Omental fat pad (tissue), 4 donors: ENCODE data around the gene SPATA16. TPM values are rescaled to one million over a fixed set of nuclear protein-coding genes. Genes with fewer than 3 reads are reported as not detected.

ENCODE experiments used
- ATAC-seq: fragments of 150-250 bp; one replicate; pipeline ENCODE4 v1.9.1; 2016; ENCODE audit warnings: mild to moderate bottlenecking, moderate library complexity; ENCODE audit not compliant: low FRiP score
- DNase-seq: peaks from one replicate; pipeline ENCODE4 v3.0.0-alpha.2; 2019; ENCODE audit warnings: low spot score
- total RNA-seq, 4 donors: library from RNA; depleted of rRNA; stranded (reverse); fragments of >200 nt; gene quantifications; one replicate each; pipeline ENCODE4 v1.1.0, GENCODE V29; 2016
- TF ChIP-seq, protein P1 (sequence below), 3 donors: fragments of 450-650 bp; IDR thresholded peaks; one replicate each; pipeline ENCODE4 v1.5.1; 2016 to 2017; ENCODE audit warnings: antibody characterized with exemption in 3 of 3, mild to moderate bottlenecking in 3 of 3, moderate library complexity in 2 of 3

Gene SPATA16
- total RNA-seq, 4 donors from 2014 or later = not detected

- no peak for DNase-seq
- ATAC-seq = no peak
- TF ChIP-seq, protein P1, sequence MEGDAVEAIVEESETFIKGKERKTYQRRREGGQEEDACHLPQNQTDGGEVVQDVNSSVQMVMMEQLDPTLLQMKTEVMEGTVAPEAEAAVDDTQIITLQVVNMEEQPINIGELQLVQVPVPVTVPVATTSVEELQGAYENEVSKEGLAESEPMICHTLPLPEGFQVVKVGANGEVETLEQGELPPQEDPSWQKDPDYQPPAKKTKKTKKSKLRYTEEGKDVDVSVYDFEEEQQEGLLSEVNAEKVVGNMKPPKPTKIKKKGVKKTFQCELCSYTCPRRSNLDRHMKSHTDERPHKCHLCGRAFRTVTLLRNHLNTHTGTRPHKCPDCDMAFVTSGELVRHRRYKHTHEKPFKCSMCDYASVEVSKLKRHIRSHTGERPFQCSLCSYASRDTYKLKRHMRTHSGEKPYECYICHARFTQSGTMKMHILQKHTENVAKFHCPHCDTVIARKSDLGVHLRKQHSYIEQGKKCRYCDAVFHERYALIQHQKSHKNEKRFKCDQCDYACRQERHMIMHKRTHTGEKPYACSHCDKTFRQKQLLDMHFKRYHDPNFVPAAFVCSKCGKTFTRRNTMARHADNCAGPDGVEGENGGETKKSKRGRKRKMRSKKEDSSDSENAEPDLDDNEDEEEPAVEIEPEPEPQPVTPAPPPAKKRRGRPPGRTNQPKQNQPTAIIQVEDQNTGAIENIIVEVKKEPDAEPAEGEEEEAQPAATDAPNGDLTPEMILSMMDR (IDR thresholded peaks at IDR 0.05) = no peak
These were observed 6.0 kb downstream of the SPATA16 start for GRCh38 chr3:173135059-173135458.

DNA sequence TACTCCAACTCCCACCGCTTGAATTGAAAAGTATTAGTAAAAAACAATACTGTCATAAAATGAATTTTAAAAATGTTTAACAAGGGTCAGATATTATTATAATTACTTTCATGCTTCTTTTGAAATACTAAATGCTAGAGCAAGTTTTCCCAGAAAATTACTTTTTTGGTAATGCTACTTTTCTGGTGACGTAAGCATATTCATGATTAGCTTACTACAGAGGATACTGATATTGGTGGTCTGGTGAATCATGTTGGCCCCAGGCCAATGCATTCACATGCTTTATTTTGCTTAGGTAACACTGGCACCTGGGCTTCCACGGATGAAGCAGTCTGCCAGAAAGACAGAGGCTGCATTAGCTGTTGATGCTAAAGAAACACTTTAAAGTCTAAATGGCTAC lies 12.4 kb downstream of the SPATA16 start:
- DNase-seq (no peak), ATAC-seq (no peak)
- TF ChIP-seq, protein P1 (IDR thresholded peaks at IDR 0.05) = no peak

DNA sequence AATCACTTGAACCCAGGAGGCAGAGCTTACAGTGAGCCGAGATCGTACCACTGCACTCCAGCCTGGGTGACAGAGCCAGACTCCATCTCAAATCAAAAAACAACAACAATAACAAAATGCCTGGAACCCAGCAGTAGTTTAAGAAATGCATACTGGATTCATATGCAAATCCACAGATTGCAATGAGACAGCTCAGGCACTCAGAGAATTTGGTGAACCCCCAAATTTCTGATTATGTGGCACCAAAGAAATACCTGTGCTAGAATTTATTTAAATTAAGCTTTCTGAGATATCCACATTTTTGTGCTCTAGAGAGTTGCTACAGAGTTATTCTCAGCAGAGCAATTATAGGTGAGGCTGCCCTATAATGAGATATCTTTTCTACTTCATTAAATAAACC lies 29.7 kb downstream of the SPATA16 start:
- ATAC-seq (no peak), DNase-seq (no peak)
- TF ChIP-seq, protein P1 (IDR thresholded peaks at IDR 0.05) = no peak

DNA sequence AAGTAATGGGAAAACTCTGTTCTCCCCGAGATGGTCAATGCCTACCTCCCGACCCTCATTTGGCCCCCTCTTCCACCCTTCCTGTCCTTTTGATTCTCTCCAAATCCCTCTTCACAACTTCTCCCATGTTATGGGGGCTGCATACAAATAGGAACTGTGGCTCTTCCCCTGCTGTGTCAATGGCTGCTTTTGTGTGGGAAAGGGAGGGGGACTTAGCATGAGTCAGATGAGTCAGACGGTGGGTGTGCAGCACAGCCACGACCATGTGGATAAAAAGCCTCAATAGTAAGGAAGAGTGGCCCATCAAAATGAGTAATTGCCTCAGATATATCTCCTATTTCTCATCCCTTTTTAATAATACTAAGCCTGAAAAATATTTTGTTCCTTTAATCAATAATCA lies 31.9 kb downstream of the SPATA16 start:
- ATAC-seq (no peak), DNase-seq (no peak)
- TF ChIP-seq, protein P1 (IDR thresholded peaks at IDR 0.05) = no peak

DNA sequence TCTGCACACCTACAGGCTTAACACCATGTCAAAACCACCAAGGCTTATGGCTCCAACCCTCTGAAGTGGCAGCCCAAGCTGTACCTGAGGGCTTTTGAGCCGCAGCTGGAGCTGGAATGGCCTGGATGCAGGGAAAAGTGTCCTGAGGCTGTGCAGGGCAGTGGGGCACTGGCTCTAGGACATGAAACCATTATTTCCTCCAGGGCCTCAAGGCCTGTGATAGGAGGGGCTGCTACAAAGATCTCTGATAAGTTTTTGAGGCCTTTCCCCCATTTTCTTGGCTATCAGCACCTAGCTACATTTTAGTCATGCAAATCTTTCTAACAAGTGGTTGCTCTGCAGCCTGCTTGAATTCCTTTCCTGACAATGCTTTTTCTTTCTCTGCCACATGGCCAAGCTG lies 37.6 kb downstream of the SPATA16 start:
- TF ChIP-seq, protein P1 (IDR thresholded peaks at IDR 0.05) = no peak
- no peak for ATAC-seq
- DNase-seq = no peak

GRCh38 chr3:173098959-173099358 lies 42.1 kb downstream of the SPATA16 start:
- DNase-seq = no peak
- TF ChIP-seq, protein P1 (IDR thresholded peaks at IDR 0.05) = no peak
- ATAC-seq = no peak

DNA sequence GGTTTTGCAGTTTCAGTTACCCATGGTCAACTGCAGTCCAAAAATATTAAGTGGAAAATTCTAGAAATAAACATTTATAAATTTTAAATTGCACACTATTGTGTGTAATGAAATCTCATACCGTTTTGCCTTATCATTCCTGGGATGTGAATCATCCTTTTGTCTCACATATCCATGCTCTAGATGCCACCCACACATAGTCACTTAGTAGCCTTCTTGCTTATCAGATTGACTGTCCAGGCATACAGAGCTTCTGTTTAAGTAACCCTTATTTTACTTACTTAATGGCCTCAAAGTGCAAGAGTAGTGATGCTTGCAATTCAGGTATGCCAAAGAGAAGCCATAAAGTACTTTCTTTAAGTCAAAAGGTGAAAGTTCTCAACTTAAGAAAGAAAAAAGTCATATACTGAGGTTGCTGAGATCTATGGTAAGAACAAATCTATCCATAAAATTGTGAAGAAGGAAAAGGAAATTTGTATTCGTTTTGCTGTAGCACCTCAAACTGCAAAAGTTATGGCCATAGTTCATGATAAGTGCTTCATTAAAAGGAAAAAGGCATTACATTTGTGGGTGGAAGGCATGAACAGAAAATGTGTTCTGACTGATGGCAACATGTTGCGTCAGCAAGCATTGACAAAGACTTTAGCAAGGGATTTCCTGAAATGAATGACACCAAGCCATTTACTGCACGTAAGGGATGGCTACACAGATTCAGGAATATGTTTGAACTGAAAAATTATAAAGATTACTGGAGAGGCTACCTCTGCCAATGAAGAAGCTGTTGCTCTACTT lies 43.8 kb downstream of the SPATA16 start:
- ATAC-seq = no peak
- no peak for DNase-seq
- TF ChIP-seq, protein P1 (IDR thresholded peaks at IDR 0.05) = no peak
